Panc1 (cell line): ENCODE results near the gene GPRIN3. TPM values are rescaled to one million over a fixed set of nuclear protein-coding genes. Genes with fewer than 3 reads are reported as not detected.

Experiments used
- ATAC-seq: fragments of 200-7000 bp; cut with Tn5 transposase; 2 replicates; pipeline ENCODE4 v1.9.1; 2020; ENCODE audit warnings: mild to moderate bottlenecking, moderate library complexity
- BruUV-seq: library from RNA; stranded (reverse); fragments of 400-500 nt; replicated peaks from 2 replicates; lab custom pipeline; 2021; lab: Mats Ljungman, UMichigan
- CTCF ChIA-PET: fragments of 300-600 bp; sonication (Branson Sonifier 250); formaldehyde crosslinking; loops from one replicate; lab custom pipeline; 2022; ENCODE audit warnings: antibody characterized with exemption; lab: Charles Lee
- POLR2A ChIA-PET: fragments of 300-600 bp; sonication (Branson Sonifier 250); formaldehyde crosslinking; loops from one replicate; lab custom pipeline; 2022; ENCODE audit warnings: antibody characterized with exemption; lab: Charles Lee
- DNase-seq: peaks from one replicate; pipeline ENCODE4 v3.0.0-alpha.2; 2010; ENCODE audit warnings: low read depth, low spot score
- H3K27ac ChIP-seq: 2 replicates; pipeline ENCODE4 v1.5.1; 2011; ENCODE audit warnings: mild to moderate bottlenecking, low read length, inconsistent platforms
- H3K27me3 ChIP-seq: fragments of 200-500 bp; sonication (Bioruptor generic); 2 replicates; pipeline ENCODE4 v1.6.0; 2014; ENCODE audit warnings: low read length, inconsistent platforms; ENCODE audit not compliant: control insufficient read depth, insufficient read depth
- H3K36me3 ChIP-seq: fragments of 200-500 bp; sonication (Bioruptor generic); 2 replicates; pipeline ENCODE4 v1.5.1; 2014; ENCODE audit warnings: inconsistent platforms, mild to moderate bottlenecking, low read length, moderate library complexity; ENCODE audit not compliant: control insufficient read depth, insufficient read depth
- H3K4me1 ChIP-seq: 2 replicates; pipeline ENCODE4 v1.5.1; 2011; ENCODE audit warnings: inconsistent platforms, mild to moderate bottlenecking, low read length, moderate library complexity; ENCODE audit not compliant: control insufficient read depth, insufficient read depth
- H3K4me3 ChIP-seq, 2 experiments: 2 replicates each; pipeline ENCODE4 v1.5.1; 2011 to 2012; ENCODE audit warnings: low read depth in 2 of 2, low read length in 2 of 2, mild to moderate bottlenecking in 2 of 2, inconsistent platforms in 1 of 2, moderate library complexity in 1 of 2
- H3K9me3 ChIP-seq: fragments of 200-500 bp; sonication (Bioruptor generic); 2 replicates; pipeline ENCODE4 v1.5.1; 2014; ENCODE audit warnings: low read depth, mild to moderate bottlenecking, inconsistent platforms, low read length, moderate library complexity; ENCODE audit not compliant: control insufficient read depth, insufficient read depth
- POLR2AphosphoS5 ChIP-seq: IDR thresholded peaks from 2 replicates; pipeline ENCODE4 v1.6.1; 2012; ENCODE audit warnings: mild to moderate bottlenecking, low read depth, low read length, moderate library complexity
- SIN3A ChIP-seq: IDR thresholded peaks from 2 replicates; pipeline ENCODE4 v1.6.1; 2012; ENCODE audit warnings: low read depth, mild to moderate bottlenecking, low read length, moderate library complexity, borderline replicate concordance; ENCODE audit not compliant: insufficient read depth
- TCF7L2 ChIP-seq: IDR thresholded peaks from 2 replicates; pipeline ENCODE4 v1.6.1; 2011; ENCODE audit warnings: mild to moderate bottlenecking, low read depth, low read length, inconsistent platforms
- in situ Hi-C: cut with HindIII; loops from 2 replicates; pipeline ENCODE4 v1.10.0; 2016; ENCODE audit warnings: low sequenced_read_pairs, low pct_unique_long_range_greater_than_20kb
- intact Hi-C: fragments of 100-400 bp; cut with micrococcal nuclease; formaldehyde crosslinking; loops from one replicate; pipeline ENCODE4 v1.10.0; 2022; ENCODE audit not compliant: unreplicated experiment
- total RNA-seq: library from RNA; stranded (reverse); gene quantifications from one replicate; pipeline ENCODE4 v1.2.1, GENCODE V29; 2021; ENCODE audit not compliant: unreplicated experiment
- TF ChIP-seq, protein P1 (sequence below): fragments of 450-650 bp; IDR thresholded peaks from 2 replicates; pipeline ENCODE4 v1.5.1; 2017; ENCODE audit warnings: mild to moderate bottlenecking
- TF ChIP-seq, protein P2 (sequence below), 2 experiments: IDR thresholded peaks; 2 replicates each; pipeline ENCODE4 v1.6.1; 2011 to 2012; ENCODE audit warnings: low read depth in 2 of 2, control low read depth in 1 of 2, low read length in 1 of 2, mild to moderate bottlenecking in 1 of 2, moderate library complexity in 1 of 2; ENCODE audit not compliant: insufficient read depth in 1 of 2

Gene GPRIN3
- total RNA-seq, 1 experiment from 2014 or later, result 0.03 TPM

DNA sequence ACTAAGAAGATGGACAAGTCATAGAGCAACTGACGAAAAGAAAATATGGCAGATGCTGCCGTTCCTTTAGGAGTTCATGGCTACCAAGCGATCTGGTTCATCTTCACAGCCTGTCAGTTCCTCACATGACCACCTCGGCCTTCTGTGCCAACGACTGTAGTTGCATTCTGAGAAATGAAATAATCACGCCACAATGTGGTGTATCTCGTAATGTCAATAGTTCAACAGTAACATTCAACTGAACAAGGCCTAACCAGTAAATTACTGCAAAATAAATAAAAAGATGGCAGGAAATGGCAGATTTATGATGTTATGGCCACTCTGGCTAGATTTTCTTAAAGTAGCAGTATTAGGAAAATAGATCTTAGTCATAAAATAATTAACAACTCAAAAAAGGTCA is 4.4 kb downstream of the GPRIN3 start:
- in situ Hi-C loops (no loop called here), intact Hi-C loops (no loop called here)
- ATAC-seq (no peak), DNase-seq (no peak)
- Histone ChIP-seq H3K4me3 (no peak overlapping the region), H3K9me3 (no peaks in the 10 kb centered on the region), H3K36me3 (no peaks in the 10 kb centered on the region), H3K27ac (no peak overlapping the region), H3K4me1 (no peaks in the 10 kb centered on the region), H3K27me3 (peaks cover 3% of the 10 kb centered on the region; the same call in 1 of the 2 replicates)
- ChIA-PET POLR2A (no interaction called here), CTCF (no interaction called here)
- no TSS peak for BruUV-seq
- TF ChIP-seq, protein P1, sequence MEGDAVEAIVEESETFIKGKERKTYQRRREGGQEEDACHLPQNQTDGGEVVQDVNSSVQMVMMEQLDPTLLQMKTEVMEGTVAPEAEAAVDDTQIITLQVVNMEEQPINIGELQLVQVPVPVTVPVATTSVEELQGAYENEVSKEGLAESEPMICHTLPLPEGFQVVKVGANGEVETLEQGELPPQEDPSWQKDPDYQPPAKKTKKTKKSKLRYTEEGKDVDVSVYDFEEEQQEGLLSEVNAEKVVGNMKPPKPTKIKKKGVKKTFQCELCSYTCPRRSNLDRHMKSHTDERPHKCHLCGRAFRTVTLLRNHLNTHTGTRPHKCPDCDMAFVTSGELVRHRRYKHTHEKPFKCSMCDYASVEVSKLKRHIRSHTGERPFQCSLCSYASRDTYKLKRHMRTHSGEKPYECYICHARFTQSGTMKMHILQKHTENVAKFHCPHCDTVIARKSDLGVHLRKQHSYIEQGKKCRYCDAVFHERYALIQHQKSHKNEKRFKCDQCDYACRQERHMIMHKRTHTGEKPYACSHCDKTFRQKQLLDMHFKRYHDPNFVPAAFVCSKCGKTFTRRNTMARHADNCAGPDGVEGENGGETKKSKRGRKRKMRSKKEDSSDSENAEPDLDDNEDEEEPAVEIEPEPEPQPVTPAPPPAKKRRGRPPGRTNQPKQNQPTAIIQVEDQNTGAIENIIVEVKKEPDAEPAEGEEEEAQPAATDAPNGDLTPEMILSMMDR, result no peak
- TF ChIP-seq POLR2AphosphoS5, result no peak
- TF ChIP-seq, protein P2, sequence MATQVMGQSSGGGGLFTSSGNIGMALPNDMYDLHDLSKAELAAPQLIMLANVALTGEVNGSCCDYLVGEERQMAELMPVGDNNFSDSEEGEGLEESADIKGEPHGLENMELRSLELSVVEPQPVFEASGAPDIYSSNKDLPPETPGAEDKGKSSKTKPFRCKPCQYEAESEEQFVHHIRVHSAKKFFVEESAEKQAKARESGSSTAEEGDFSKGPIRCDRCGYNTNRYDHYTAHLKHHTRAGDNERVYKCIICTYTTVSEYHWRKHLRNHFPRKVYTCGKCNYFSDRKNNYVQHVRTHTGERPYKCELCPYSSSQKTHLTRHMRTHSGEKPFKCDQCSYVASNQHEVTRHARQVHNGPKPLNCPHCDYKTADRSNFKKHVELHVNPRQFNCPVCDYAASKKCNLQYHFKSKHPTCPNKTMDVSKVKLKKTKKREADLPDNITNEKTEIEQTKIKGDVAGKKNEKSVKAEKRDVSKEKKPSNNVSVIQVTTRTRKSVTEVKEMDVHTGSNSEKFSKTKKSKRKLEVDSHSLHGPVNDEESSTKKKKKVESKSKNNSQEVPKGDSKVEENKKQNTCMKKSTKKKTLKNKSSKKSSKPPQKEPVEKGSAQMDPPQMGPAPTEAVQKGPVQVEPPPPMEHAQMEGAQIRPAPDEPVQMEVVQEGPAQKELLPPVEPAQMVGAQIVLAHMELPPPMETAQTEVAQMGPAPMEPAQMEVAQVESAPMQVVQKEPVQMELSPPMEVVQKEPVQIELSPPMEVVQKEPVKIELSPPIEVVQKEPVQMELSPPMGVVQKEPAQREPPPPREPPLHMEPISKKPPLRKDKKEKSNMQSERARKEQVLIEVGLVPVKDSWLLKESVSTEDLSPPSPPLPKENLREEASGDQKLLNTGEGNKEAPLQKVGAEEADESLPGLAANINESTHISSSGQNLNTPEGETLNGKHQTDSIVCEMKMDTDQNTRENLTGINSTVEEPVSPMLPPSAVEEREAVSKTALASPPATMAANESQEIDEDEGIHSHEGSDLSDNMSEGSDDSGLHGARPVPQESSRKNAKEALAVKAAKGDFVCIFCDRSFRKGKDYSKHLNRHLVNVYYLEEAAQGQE (IDR thresholded peaks at IDR 0.05; ENCODE audit: insufficient read depth in 1 of 2, low read depth in 2 of 2, low read length in 1 of 2), result no peak
- TF ChIP-seq SIN3A, result no peak
- TF ChIP-seq TCF7L2, result no peak

DNA sequence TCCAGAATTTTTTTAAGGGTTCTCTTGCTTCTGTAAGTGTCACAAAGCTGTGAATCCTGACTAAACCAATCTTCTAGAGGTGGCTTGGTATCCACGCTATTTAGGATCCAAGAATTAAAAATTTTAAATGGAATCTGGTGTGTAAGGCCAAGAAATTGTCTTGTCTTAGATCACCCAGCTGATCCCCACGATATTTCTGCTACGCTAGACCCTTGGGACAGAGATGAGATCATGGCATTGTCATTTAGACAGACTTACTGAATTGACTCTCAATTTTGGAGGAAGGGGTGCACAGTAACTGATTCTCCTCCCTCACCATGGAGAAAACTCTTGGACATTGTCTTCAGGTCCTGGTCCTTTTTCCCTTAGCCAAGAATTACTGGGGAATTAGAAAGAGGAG is 5.7 kb downstream of the GPRIN3 start:
- in situ Hi-C loops, result no loop called here
- BruUV-seq, result no TSS peak

More for the DNA sequence above, 5.7 kb downstream of the GPRIN3 start:
- intact Hi-C loops, result no loop called here
- Histone ChIP-seq H3K9me3 (no peaks in the 10 kb centered on the region), H3K4me3 (no peak overlapping the region), H3K27me3 (peaks cover under 1% of the 10 kb centered on the region; the same call in 1 of the 2 replicates), H3K27ac (no peak overlapping the region), H3K36me3 (no peaks in the 10 kb centered on the region), H3K4me1 (no peaks in the 10 kb centered on the region)
- TF ChIP-seq, protein P2 (IDR thresholded peaks at IDR 0.05; ENCODE audit: insufficient read depth in 1 of 2, low read depth in 2 of 2, low read length in 1 of 2), result no peak
- TF ChIP-seq SIN3A (no peak), POLR2AphosphoS5 (no peak), TCF7L2 (no peak)
- TF ChIP-seq, protein P1, result no peak
- ATAC-seq, result no peak
- POLR2A ChIA-PET, result no interaction called here
- DNase-seq, result no peak
- CTCF ChIA-PET, result no interaction called here
